Endometrium (tissue), 2 donors: ENCODE measurements around the gene EXOC4.

Experiments used
- FAIRE-seq: peaks from 2 replicates; lab custom pipeline; 2012; peaks lifted over from hg19 to GRCh38; lab: Jason Lieb, UNC
- donor health status: control.
- donor health status: control.

Gene EXOC4

DNA sequence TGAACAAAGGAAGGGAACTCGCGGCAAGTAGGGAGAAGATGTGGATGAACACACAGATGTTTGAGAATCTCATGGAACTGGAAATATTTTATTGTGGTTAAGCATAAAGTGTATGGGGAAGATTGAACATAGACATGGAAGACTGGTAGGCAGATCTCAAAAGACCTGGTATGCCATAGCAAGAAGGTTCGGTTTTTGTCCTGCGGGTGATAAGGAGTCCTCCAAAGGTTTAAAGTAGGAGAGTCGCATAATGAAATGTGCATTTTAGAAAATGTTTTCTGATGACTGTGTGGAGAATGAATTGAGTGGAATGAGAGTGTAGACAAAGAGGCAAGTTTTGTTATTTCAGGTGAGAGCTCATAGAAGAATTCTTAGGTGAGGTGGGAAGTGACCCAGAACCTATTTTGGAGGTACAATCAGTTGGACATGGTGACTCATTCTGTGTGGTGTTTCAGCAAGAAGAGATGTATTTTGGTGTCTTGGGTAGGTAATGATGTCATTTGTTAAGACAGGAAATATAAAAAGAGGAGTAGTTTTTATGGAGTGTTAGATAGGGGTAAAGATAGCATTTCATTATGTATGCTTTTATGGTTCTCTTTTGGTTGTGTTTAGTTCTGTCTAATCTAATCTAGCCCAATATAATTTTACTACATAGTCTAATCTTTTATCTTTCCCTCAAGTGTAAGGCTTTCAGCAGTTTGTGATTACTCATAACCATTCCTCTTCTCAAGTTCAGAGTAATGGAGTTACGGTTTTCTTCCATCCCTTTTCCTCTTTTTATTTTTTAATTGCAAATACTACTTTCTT lies 239.2 kb downstream of the EXOC4 start:
- no peak for FAIRE-seq

DNA sequence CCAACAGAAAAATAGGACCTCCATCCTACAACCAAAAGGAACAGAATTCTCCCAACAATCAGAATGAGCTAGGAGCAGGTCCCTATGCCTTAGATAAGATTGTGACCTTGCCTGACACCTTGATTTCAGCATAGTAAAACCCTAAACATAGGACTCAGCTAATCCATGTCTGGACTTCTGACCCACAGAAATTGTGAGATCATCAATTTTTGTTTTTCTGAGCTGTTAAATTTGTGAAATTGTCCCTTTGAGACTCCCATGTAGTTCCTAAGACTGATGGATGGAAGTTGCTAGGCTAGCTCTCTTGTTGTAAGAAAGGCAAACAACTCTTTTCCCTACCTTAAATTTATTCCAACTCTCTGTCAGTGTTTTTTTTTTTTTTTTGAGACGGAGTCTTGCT lies 244.2 kb downstream of the EXOC4 start:
- FAIRE-seq = no peak

DNA sequence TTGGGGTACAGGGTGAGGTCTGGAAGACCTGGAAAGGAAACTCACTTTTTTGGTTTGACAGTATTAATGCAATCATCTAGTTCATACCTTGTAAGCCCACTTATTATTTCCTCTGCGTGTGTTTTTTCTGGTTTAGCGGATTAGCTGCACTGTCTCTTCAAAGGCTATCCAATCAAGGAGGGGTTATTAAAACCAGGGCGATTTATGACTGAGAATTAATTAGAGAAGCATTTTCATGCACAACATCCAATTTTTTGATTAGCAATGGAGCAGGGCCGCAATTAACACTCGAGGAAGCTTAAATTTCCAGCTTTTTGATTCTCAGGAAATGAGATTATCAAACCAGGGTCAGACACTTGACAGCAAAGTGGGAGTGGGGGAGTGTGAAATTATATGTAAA lies 248.9 kb downstream of the EXOC4 start:
- FAIRE-seq = no peak

DNA sequence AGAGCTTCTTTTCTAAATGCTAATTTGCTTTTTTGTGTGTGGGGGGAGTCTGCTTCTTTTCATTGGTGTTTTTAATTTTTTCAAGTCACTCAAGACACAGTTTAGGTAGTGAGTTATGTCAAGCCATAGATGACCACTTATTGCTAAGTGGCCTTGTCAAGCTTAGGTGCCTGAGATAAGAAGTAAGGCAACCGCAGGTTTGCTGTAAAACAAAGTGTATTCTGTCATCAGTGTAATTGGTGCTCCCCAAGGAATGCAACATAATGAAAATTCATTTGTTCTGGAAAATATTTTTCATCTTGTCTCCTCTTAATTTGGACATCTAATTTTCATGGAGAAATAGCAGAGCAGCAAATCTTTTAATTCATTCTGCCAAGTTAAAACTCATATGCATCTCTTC lies 249.6 kb downstream of the EXOC4 start:
- FAIRE-seq = no peak

DNA sequence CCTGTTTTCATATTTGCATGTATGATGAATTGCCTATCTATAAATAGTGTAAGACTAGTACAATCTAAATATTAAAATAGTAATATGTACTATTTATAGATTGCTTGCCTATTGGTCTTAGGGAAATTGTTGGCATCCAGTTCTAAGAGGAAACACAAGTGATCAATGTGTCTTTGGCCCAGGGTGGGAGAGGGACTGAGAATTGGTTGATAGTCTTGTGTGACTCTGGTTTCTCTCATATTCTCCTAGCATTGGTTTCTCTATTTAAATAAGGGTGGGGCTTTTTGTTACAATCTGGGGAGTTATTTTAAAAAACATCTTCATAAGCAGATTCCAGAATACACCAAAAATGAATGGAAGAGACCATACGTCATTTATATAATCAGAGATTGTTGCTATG lies 250.1 kb downstream of the EXOC4 start:
- FAIRE-seq = no peak

DNA sequence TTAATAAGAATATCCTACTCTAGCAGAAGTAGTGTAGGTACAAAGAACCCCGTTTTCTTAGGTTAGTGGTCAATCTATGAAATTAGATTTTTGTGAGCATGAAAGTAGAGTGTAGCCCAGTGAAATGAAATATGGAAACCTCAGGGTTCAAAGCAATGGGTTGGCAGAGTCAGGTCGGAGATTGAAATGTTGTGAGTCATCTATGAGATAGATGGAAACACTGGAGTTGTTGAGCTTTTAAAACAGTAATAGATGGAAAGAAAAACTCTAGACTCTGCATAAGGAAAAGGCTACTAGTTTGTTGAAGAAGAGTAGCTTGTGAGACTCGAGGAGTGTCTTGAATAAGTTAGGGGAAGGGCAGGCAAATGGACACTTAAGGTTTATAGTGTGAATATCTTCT lies 251.9 kb downstream of the EXOC4 start:
- FAIRE-seq = no peak

DNA sequence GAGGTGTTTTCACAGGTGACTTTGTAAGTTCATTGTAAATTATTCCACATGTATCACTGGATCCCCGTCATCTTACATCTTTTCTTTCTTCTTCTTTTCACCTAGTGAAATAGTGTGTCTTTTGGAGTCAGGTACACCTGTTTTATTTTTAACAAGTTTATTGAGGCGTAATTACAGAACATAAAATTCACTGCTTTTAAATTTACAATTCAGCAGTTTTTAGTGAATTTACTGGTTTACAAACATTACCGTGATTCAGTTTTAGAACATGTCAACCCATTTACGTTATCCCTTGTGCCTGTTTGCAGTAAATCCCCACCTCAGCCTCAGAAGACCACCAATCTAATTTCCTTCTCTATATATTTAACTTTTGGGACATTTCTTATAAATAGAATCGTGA lies 256.9 kb downstream of the EXOC4 start:
- no peak for FAIRE-seq

DNA sequence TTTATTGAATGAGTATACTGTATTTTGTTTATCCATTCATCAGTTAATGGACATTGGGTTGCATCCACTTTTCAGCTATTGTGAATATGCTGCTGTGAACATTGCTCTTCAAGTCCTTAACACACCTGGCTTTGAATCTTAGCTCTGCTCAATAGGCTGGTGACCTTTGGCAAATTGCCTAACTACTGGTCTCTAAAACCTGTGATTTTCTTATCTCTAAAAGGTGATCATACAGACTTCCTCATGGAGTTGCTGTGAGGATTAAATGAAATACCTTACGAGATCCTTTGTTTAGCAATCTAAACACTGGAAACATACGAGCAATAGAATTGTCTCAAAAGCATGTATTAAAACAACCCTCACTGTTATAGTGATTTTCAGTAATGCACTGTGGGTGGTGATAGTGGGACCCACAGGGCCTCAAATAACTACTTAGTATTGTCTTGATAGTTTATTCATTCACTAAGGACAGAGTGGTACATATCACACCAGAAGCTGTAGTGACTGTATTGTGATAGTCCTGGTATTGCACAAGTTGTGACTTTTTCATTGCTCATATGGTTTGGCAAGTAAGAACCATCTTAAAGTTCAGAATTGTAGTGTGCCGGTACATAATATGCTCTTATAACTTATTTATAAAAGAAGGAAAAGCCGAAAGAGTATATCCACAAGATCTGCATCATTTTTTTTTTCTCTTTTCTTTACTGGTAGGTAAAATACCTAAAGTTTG lies 257.6 kb downstream of the EXOC4 start:
- no peak for FAIRE-seq

DNA sequence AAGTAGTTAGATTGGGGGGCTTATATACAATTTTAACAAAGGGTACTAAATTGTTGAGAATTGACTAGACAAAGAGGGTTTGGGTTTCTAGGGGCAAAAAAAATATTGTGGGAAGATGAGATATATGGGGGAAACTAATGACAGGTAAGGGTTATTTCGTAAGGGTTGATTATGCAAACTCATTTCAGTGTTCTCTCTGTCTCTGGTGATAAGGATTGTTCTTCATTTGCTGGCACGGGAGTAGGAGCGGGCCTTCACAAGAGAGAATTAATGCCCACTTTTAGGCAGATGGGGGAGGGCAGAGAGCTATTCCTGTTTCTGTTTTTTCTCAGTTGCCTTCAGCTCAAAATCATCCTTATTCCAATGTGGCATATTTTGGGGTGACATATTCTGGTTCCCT lies 258.4 kb downstream of the EXOC4 start:
- no peak for FAIRE-seq

DNA sequence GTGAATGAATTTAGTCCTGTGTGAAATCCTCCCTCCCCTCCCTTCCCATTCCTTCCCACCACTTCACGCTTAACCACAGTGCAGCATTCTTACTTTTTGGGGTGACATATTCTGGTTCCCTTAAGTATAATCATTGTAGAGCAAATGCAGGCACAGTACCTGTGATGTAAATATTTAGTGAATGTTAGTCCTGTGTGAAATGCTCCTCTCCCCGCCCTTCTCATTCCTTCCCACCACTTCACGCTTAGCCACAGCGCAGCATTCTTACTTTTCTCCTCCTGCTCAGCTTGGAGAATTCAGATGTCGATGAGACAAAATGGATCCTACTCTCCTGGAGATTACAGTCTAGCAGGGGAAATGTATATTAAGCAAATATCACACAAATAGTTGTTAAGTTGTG lies 258.8 kb downstream of the EXOC4 start:
- FAIRE-seq = no peak

DNA sequence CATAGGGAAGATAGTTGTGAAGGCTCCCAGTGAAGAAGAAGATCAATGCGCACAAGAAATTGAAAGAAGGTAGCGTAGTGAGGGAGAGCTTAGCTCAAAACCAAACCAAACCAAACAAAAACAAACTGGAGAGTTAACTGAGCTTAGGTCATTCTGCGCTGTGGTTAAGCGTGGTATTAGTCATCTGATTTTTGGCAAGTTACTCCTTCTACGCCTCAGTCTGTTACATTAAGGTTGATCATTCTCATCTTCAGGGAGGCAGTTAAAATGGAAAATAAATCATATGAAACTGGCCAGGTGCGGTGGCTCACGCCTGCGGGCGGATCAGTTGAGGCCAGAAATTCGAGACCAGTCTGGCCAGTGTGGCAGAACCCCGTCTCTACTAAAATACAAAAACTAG lies 259.7 kb downstream of the EXOC4 start:
- no peak for FAIRE-seq

DNA sequence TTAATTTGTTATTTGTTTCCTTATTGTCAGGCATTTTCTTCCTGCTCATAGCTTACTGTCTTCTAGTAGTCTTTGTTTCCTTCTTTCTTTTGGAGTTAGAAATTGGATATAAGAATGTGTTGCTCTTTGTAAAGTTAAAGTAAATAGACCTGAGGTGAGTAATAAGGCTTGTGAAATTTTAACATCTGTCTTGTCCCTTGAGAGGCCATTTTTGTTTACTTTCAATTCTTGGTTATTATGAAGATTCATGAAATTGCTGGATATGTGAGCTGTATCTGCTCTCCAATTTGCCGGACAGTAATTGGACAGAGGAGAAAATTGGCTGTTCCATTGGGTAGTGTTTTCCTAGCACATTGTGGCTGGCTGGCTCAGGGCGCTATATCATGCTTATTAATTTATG lies 260.7 kb downstream of the EXOC4 start:
- FAIRE-seq = no peak

DNA sequence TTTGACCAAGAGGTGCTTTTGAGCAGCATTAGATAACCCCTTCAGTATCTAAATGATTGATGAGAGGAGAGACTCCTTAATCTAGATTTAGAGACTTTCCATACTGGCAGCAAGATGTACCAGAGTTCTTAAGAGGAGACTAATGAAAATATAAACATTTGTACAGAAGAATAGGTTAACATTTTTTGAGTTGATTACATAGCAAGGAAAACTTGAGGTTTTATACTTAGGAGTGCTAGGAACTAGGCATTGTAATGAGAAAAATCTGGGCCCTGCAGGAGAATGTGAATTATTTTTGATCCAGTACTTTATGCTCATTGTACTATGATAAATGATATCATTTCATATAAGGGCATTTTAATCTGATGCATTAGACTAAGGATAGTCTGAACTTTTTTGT lies 261.7 kb downstream of the EXOC4 start:
- no peak for FAIRE-seq

DNA sequence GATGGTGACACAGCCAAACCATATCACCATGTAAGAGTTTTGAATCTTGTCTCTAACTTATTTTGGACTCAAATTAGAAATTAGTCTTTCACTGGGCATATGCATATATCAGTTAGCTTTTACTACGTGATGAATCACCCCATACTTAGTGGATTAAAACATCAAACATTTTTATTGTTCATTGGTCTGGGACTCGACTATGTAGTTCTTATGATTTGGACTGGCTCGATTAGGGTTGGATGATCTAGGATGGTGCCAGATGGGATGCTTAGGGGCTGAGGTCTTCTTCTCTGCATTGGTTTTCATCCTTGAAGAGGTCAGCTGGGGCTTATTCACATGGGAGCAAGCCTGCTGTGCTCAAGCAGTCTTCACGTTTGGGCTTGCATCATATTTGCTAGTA lies 264.9 kb downstream of the EXOC4 start:
- FAIRE-seq = no peak

DNA sequence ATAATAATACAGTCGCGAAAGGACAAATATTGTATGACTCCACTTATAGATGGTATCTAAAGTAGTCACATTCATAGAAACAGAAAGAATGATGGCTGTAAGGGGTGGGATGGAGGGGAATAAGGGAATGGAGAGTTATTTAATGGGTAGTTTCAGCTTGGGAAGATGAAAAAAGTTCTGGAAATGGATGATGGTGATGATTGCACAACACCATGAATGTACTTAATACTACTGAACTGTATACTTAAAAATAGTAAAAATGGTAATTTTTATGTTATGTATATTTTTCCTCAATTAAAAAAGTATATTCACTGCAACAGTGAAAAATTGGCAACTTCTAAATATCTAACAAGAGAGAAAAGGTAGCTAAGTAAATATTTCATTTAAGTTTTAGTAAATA lies 265.8 kb downstream of the EXOC4 start:
- FAIRE-seq = no peak

DNA sequence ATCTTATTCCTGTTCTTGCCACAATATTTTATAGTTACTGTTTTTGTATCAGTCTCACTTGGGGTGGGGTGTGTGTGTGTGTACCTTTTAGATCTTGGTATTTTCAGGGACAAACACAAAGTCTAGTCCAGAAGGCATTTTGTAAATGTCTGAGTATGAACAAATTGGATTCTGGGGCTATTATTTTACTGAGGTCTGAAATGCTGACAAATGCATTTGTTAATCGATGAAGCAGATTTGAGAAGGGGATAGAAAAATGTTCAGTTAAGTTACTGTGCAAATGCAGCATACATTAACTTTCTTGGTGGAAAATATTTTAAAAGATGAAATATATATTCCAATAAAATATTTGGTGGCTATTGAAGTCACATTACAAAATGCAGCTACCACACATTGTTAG lies 267.4 kb downstream of the EXOC4 start:
- FAIRE-seq = no peak

DNA sequence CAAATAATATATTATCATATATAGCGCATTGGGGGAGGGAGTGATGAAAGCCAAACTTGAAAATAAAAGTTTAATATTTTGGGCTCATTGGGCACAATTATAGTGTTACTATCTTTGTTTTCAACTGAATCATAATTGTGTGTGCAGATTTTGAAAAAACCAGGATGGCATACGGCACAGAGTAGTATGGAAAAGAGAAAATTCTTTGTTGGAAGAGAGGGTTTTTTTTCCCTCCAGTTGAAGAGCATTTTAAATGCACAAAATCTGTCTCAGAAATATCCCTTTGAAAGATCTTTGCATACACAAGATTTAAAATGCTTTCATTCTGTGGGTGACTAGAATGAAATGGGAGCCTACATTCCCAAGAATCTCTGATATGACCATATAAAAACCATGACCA lies 269.6 kb downstream of the EXOC4 start:
- no peak for FAIRE-seq

DNA sequence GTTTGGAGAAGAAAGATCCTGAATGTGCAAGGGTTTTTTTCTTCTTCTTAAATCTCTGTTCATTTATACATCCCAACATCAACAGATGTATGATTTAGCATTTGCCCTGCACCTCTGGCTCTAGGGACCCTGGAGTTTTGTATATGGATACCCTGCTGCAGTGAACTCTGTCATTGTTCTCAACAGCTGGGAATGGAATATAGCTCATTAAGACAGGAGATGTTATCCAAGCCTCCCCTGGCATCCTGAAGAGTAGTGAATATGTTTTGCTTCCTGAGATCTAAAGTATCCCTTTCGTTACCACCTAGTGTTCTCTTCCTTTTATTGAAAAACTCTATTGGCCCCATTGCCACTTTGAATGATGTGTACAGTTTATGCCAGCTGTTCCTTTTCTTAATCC lies 275.9 kb downstream of the EXOC4 start:
- FAIRE-seq = no peak

DNA sequence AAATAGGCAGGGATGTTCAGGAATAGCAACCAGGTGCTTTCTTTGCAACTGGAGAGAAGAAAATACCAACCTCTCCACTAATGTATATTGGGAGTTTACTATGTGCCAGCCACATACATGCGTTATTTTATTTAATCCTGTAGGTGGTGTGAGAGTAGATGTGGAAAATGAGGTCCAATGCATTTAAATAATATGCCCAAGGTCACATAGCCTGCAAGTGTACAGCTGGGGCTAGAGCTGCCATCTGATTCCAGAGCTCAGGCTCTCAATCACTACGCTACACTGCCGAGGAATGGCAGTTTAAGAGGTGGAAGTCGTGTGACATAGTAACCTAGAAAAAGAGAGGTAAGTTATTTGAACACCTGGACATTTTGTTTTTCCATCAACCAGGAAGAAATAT lies 277.0 kb downstream of the EXOC4 start:
- no peak for FAIRE-seq

DNA sequence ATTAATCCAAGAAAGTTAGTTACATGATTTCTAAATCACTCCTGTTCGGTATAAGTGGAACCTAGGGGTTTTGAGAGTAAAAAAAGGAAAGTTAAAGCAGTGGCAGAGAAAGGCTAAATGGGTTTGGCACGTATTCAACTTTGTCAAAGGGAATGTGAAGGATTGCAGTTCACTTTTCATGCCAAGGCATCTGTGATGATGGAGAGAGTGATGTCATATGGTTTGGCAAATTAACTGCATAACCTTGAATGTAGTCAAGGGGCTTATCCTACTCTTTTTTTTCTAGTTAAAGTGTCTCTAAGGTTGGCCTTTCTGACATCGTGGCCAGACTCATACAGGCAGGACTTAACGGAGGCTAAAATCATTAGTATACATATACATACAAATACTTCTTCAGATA lies 277.8 kb downstream of the EXOC4 start:
- no peak for FAIRE-seq

DNA sequence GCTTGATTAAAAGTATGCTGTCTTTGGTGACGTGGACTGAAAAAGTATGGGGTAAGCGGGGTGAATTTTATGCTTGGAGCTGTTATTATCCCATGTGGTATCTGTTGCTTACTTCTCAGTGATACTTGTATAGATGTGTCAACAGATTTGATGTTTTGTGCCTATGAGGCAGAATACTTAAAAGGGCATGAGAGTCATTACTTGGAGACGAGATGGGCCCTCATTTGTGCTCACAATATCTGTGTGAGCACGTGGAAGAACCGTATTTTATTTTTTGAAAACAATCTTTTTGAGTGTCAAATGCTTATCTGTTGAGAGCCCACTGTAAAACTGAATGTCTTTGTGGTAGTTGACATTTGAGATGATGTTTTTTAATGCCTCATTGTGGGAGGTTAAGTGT lies 281.9 kb downstream of the EXOC4 start:
- FAIRE-seq = no peak

DNA sequence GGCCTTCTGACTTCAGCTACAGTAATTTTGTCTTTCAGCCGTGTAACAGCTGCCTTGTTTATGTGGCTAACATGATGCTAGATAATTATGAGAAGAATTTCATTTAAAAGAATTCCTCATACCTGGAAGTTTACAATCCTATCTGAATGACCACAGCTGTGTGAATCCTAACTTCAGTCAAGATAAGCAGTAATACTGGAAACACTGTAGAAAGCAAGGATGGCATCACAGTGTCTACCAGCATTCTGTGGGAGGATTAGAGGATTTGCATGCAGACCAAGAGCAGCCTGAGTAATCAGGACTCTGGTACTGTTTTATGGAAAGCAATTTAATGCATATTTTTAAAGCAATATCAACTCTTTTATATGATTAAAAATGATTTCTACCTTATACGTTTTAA lies 282.4 kb downstream of the EXOC4 start:
- FAIRE-seq = no peak

DNA sequence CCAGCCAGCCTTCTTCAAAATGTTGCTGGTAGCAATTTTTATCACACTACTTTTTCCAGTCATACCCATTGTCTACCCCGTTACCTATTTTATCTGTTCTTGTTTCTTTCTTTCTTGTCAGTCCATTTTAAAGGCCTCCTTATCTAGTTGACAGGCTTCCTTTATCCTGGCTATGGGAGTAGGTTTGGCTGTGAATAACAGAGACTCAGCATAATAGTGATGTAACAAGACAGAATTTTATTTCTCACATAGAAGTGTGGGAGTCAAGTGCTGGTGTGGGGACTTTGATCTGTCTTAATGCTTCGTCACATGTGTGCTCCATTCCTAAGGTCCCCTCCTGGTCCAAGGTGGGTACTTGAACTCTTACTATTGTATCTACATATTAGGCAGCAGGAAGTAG lies 283.6 kb downstream of the EXOC4 start:
- FAIRE-seq = no peak

DNA sequence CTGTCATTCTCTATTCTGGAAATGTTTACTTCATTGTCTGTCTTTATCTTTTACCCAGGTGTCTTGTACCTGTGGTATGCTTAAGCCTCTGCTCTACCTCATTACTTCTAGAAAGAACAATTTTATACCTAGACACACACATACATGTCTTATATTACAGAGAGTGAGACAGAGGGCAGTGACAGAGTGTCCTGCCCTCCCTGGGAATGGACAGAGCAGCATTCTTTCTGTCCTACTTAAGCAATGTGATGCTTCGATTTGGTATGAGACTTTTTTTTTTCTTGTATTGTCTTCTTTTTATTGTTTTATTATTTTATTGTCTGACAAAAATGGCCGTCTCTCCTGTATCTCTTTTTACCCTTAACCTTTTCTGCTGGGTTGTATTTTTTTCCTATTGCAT lies 286.1 kb downstream of the EXOC4 start:
- no peak for FAIRE-seq
